ENCODE results near the gene POLA1.

DNA sequence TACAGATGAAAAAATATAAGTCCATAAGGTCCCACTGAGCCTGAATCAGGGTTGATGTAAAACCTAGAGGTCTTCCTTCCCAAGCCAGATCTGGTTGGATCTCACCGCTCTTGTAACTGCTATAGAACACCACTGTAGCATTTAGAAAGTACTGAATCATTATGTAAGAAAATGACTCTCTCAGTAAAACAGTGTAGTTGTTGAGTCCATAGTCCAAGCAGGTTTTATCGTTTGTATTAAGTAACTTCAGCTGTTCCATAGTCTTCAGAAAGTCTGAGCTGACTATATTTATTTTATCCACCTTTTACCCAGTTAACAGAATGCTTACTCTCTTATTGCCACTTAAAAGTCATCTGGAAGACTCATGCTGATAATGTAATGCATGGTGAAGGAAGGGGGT, 82.2 kb downstream of the POLA1 start:
- TF ChIP-seq, protein P1, sequence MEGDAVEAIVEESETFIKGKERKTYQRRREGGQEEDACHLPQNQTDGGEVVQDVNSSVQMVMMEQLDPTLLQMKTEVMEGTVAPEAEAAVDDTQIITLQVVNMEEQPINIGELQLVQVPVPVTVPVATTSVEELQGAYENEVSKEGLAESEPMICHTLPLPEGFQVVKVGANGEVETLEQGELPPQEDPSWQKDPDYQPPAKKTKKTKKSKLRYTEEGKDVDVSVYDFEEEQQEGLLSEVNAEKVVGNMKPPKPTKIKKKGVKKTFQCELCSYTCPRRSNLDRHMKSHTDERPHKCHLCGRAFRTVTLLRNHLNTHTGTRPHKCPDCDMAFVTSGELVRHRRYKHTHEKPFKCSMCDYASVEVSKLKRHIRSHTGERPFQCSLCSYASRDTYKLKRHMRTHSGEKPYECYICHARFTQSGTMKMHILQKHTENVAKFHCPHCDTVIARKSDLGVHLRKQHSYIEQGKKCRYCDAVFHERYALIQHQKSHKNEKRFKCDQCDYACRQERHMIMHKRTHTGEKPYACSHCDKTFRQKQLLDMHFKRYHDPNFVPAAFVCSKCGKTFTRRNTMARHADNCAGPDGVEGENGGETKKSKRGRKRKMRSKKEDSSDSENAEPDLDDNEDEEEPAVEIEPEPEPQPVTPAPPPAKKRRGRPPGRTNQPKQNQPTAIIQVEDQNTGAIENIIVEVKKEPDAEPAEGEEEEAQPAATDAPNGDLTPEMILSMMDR (IDR thresholded peaks at IDR 0.05; ENCODE audit: insufficient read depth, low read length): no peak
- TF ChIP-seq POLR2AphosphoS5 (IDR thresholded peaks at IDR 0.05; ENCODE audit: low read depth): no peak
- TF ChIP-seq, protein P2, sequence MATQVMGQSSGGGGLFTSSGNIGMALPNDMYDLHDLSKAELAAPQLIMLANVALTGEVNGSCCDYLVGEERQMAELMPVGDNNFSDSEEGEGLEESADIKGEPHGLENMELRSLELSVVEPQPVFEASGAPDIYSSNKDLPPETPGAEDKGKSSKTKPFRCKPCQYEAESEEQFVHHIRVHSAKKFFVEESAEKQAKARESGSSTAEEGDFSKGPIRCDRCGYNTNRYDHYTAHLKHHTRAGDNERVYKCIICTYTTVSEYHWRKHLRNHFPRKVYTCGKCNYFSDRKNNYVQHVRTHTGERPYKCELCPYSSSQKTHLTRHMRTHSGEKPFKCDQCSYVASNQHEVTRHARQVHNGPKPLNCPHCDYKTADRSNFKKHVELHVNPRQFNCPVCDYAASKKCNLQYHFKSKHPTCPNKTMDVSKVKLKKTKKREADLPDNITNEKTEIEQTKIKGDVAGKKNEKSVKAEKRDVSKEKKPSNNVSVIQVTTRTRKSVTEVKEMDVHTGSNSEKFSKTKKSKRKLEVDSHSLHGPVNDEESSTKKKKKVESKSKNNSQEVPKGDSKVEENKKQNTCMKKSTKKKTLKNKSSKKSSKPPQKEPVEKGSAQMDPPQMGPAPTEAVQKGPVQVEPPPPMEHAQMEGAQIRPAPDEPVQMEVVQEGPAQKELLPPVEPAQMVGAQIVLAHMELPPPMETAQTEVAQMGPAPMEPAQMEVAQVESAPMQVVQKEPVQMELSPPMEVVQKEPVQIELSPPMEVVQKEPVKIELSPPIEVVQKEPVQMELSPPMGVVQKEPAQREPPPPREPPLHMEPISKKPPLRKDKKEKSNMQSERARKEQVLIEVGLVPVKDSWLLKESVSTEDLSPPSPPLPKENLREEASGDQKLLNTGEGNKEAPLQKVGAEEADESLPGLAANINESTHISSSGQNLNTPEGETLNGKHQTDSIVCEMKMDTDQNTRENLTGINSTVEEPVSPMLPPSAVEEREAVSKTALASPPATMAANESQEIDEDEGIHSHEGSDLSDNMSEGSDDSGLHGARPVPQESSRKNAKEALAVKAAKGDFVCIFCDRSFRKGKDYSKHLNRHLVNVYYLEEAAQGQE (IDR thresholded peaks at IDR 0.05; ENCODE audit: insufficient replicate concordance, low read depth): no peak

Data from HL-60 (cell line).